Left ventricle myocardium inferior (tissue), 1 donor: ENCODE results near the gene TCERG1L. TPM values are rescaled to one million over a fixed set of nuclear protein-coding genes. Genes with fewer than 3 reads are reported as not detected.

Source experiments
- DNase-seq: peaks from one replicate; pipeline ENCODE4 v3.0.0-alpha.2; 2020
- H3K27ac ChIP-seq: fragments of 200-600 bp; replicated peaks from 2 replicates; pipeline ENCODE4 v1.8.0; 2021
- H3K27me3 ChIP-seq: fragments of 200-600 bp; 2 replicates; pipeline ENCODE4 v1.8.0; 2021; ENCODE audit warnings: low read depth
- H3K36me3 ChIP-seq: fragments of 200-600 bp; 2 replicates; pipeline ENCODE4 v1.8.0; 2021
- H3K4me1 ChIP-seq: fragments of 200-600 bp; 2 replicates; pipeline ENCODE4 v1.8.0; 2021
- H3K4me3 ChIP-seq: fragments of 200-600 bp; 2 replicates; pipeline ENCODE4 v1.8.0; 2021; ENCODE audit warnings: mild to moderate bottlenecking, moderate library complexity
- H3K9me3 ChIP-seq: fragments of 200-600 bp; replicated peaks from 2 replicates; pipeline ENCODE4 v1.8.0; 2021
- intact Hi-C: fragments of 100-400 bp; cut with micrococcal nuclease; formaldehyde crosslinking; loops from one replicate; pipeline ENCODE4 v1.11.0; 2022
- total RNA-seq: library from RNA; stranded (reverse); fragmentation: NEBNext Ultra II Directional; extraction: Animal tissue kit (Norgen Biotek cat#: 25700); gene quantifications from one replicate; pipeline ENCODE4 v1.2.1, GENCODE V29; 2021
- TF ChIP-seq, protein P1 (sequence below): fragments of 200-600 bp; IDR thresholded peaks from 2 replicates; pipeline ENCODE4 v1.8.0; 2021; ENCODE audit warnings: antibody characterized with exemption, mild to moderate bottlenecking, borderline replicate concordance
- donor health status: DM: no; HTN: yes; CAD: no; lungs with severe emphysema.

The TCERG1L gene
- total RNA-seq, 1 donor from 2014 or later, result not detected

DNA sequence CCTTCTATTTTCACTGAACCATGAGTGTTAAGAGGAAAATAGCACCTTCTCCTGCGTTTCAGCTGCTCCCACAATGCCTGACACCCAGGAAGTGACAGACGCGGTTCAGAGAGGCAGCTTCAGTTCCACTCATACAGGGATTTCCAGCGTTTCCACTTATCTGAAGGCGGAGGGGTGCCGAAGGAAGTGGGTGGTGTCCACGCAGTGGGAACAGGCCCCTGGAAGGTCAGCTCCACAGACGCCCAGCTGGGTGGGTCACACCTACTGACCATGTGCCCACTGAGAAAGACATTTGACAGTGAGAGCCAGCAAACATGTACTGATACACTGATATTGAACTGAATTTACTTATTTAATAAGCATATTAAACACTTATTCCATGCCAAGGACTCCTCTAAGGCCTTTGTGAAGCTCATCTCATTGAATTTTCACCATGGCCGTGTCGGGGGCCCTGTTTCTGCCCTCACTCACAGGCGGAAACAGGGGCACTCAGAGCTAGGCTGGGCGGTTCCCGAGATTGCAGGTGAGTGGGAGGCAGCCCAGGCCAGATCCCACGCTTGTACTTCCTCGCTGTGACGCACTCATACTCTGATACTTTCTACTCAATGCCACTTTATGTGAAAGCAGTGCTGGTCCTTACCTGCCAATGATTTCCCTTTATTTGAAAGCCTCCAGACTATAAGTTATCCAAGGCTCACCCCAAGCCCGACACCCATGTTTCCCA lies 96.8 kb downstream of the TCERG1L start:
- no peak for DNase-seq
- H3K36me3 ChIP-seq, result no peaks in the 10 kb centered on the region

GRCh38 chr10:131213741-131214505 lies 97.6 kb downstream of the TCERG1L start:
- no peak overlapping the region for H3K27ac ChIP-seq
- no peak for DNase-seq
- peaks cover 63% of the 10 kb centered on the region for H3K27me3 ChIP-seq
- no peaks in the 10 kb centered on the region for H3K9me3 ChIP-seq
- intact Hi-C loops, result no loop called here
- H3K4me3 ChIP-seq, result no peak overlapping the region
- no peaks in the 10 kb centered on the region for H3K4me1 ChIP-seq
- TF ChIP-seq, protein P1, sequence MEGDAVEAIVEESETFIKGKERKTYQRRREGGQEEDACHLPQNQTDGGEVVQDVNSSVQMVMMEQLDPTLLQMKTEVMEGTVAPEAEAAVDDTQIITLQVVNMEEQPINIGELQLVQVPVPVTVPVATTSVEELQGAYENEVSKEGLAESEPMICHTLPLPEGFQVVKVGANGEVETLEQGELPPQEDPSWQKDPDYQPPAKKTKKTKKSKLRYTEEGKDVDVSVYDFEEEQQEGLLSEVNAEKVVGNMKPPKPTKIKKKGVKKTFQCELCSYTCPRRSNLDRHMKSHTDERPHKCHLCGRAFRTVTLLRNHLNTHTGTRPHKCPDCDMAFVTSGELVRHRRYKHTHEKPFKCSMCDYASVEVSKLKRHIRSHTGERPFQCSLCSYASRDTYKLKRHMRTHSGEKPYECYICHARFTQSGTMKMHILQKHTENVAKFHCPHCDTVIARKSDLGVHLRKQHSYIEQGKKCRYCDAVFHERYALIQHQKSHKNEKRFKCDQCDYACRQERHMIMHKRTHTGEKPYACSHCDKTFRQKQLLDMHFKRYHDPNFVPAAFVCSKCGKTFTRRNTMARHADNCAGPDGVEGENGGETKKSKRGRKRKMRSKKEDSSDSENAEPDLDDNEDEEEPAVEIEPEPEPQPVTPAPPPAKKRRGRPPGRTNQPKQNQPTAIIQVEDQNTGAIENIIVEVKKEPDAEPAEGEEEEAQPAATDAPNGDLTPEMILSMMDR, result no peak
- H3K36me3 ChIP-seq, result no peaks in the 10 kb centered on the region

More for the DNA sequence above, 96.8 kb downstream of the TCERG1L start:
- no peaks in the 10 kb centered on the region for H3K4me1 ChIP-seq
- TF ChIP-seq, protein P1, result no peak
- H3K9me3 ChIP-seq, result no peaks in the 10 kb centered on the region
- peaks cover 70% of the 10 kb centered on the region for H3K27me3 ChIP-seq
- no peak overlapping the region for H3K27ac ChIP-seq
- intact Hi-C loops, result no loop called here
- H3K4me3 ChIP-seq, result no peak overlapping the region

- TF ChIP-seq, protein P1, result no peak
- no peak for DNase-seq
- intact Hi-C loops, result no loop called here
- no peaks in the 10 kb centered on the region for H3K4me1 ChIP-seq
- no peaks in the 10 kb centered on the region for H3K36me3 ChIP-seq
- H3K27ac ChIP-seq, result no peak overlapping the region
- H3K9me3 ChIP-seq, result no peaks in the 10 kb centered on the region
- H3K4me3 ChIP-seq, result no peak overlapping the region
- peaks cover 65% of the 10 kb centered on the region for H3K27me3 ChIP-seq
Observed at GRCh38 chr10:131212763-131213325, 98.7 kb downstream of the TCERG1L start.

GRCh38 chr10:131211965-131212619 lies 99.4 kb downstream of the TCERG1L start:
- Histone ChIP-seq H3K4me1 (no peaks in the 10 kb centered on the region), H3K9me3 (no peaks in the 10 kb centered on the region), H3K36me3 (no peaks in the 10 kb centered on the region), H3K27ac (no peak overlapping the region), H3K27me3 (peaks cover 69% of the 10 kb centered on the region), H3K4me3 (no peak overlapping the region)
- no peak for DNase-seq
- intact Hi-C loops, result no loop called here
- TF ChIP-seq, protein P1, result no peak

DNA sequence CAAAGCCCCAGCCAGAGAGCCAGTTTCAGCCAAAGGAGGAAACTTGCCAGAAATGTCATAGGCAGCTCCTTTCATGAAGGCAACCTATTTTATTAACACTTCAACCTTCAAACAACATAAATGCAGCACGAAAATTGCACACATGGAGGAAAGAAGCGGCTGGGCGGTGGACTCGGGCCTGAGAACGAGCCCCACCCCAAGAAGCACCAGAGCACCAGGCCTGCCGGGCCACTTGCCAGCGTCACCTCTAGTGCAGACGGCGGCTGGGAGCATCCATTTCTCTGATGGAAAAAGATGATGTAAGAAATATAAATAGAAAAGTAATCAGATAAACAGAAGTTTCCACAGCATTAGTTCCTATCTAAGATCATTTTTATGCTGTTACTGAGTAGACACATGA lies 100.0 kb downstream of the TCERG1L start:
- Histone ChIP-seq H3K9me3 (no peaks in the 10 kb centered on the region), H3K4me1 (no peaks in the 10 kb centered on the region), H3K27ac (no peak overlapping the region), H3K27me3 (peaks cover 69% of the 10 kb centered on the region), H3K4me3 (no peak overlapping the region), H3K36me3 (no peaks in the 10 kb centered on the region)
- TF ChIP-seq, protein P1, result no peak
- intact Hi-C loops, result no loop called here
- no peak for DNase-seq
